GM19099 (cell line): ENCODE data around the gene UBIAD1.

Experiments used
- POLR2A ChIP-seq: IDR thresholded peaks from 3 replicates; pipeline ENCODE4 v1.6.1; 2011; ENCODE audit warnings: low read depth; ENCODE audit not compliant: insufficient read length; ENCODE audit errors: extremely low read depth

The UBIAD1 gene

DNA sequence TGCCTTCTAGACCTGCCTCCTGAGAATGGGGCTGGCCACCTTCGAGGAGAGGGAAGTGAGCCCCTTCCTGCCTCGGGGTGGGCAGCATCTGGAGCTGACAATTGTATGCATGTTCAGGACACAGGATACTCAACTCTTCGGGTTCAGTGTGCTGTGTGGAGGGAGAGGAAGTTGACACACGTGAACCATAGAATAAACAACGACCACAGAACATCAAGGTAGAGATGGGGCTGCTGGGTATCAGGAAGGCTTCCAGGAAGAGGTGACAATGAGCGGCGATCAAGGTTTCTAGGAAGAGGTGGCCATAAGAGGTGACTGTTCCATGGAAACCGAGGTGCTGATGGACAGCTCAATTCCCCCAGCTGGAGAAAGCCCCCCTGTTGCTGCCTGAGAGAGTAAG lies 22.0 kb downstream of the UBIAD1 start:
- TF ChIP-seq POLR2A, result no peak

DNA sequence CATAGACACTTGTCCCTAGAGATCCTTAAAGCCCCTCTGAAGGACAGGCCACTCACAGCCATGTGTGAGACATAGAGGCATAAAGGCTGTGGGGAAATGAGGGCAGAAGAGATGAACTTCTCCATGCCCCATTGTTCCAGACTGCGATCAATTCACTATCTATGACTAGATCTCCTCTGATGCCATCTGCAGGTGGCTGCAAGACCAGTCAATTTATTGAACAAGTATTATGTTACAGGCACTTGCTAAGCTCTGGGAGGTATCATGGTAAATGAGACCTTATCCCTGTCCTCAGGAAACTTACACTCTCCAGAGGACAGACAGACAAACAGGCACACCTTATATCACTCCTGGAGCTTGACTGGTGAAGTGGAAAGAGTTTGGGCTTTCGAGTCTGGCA lies 22.9 kb downstream of the UBIAD1 start:
- TF ChIP-seq POLR2A, result no peak

DNA sequence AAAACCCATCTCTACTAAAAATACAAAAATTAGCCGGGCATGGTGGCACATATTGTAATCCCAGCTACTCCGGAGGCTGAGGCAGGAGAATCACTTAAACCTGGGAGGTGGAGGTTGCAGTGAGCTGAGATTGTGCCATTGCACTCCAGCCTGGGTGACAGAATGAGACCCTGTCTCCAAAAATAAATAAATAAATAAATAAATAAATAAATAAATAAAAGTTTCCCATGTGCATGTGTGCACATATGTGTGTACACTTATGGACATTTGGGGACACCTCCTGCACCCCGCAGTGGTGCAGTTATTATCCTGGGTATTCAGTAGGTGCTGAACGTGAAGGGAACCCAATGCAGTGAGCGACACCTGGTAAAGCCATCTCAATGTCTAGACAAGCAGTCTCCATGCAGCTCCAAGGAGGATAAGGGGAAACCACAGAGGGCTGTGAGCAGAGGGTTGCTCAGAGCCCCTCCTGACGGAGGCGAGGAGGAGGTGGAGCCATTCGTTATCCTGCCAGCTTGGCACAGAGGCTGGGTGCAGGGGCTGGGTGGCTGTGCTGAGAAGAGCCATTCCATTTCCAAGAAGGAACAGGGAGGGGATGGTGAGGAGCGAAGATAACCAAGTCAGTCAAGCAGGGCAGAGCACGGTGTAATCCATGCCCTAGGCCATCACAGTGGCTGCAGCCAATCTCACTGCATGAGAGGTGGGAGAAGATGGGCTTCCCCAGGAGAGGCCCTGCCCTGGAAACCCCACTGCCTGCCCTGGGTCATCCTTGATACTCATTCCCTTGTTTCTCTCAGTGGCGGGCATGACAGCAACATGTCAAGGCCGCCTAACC lies 25.6 kb downstream of the UBIAD1 start:
- no peak for TF ChIP-seq POLR2A

DNA sequence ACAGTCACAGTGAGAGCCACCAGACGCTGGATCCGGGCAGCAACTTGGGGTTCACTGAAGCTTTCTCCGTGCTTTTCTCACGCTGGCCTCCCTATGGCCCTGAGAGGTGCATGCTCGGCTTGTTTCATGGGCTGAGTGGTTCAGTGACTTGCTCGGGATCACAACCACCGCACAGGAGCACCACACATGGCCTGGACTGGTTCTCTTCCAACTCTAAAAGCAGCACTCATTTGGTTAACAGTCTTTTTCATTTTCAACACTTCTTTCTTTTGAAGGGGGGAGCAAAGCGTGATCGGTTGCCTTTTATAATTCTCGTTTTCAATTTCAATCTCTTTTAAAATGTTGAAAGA lies 26.2 kb downstream of the UBIAD1 start:
- no peak for TF ChIP-seq POLR2A

DNA sequence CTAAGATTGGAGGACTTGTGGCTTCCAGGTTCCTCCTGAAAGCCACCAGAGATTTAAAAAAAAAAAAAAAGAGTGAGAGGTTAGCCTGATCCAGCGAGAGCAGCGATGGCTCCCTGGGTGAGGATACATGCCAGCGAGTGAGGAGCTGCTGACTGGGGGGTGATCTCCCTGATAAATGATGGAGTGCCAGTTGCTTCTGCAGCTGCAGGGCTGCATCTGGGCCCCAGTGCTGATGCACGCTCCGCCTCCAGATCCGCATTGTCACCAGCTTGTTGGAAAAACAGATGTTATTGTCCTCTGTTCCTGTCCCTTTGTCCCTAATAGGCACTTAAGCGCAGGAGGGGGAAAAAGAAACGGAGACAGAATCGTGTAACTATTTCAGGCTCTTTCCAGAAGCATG lies 28.6 kb downstream of the UBIAD1 start:
- no peak for TF ChIP-seq POLR2A

DNA sequence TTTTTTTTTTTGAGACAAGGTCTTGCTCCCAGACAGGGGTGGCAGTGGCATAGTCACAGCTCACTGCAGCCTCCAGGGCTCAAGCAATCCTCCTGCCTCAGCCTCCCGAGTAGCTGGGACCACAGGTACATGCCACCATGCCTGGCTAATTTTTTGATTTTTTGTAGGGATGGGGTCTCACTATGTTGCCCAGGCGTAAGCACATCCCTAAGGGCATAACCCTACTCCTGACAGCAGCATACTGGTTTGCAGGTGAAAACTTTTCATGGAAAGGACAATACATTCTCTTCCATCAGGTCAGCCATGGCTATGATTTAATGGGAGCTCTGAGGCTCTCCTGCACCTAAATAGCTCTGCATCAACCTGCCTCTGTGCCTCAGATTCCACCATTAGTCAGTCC lies 29.4 kb downstream of the UBIAD1 start:
- TF ChIP-seq POLR2A, result no peak

DNA sequence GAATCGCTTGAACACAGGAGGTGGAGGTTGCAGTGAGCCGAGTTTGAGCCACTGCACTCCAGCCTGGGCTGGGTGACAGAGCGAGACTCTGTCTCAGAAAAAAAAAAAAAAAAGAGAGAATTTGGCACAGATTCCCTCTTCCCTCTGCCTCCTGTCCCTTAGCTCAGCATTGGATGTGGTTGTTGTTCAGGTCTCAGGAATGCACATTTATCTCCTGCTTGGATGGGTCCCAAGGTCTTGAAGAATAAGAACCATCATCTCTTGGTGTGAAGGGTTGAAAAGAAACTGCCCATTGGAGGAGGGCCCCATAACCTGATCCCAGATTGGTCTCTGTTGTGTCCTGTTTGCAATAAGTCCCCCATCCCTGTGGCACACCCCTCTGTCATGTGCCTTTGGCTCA lies 34.9 kb downstream of the UBIAD1 start:
- TF ChIP-seq POLR2A, result no peak

DNA sequence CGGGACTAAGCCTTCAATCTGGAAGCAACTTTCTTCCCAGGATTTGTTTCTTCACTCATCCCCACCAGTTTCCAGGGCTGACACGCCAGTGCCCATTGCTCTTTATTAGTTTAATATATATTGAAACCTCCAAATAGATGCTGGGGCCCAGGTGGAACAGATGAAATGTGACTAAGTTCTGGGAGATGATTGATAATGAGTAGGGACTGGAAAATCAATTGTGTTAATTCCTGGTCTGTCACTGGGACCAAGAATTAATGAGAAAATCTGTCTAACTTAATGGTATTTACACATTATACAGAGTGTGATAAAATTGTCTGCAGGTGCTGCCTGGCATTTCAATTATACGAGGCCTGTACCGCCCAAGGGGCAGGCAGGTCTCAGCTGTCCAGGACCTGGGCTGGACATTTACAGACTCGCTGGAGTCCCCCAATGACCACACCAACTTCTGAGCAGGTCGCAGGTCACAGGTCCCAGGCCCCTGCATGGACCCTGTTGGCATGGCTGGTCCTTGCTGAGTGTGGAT lies 35.8 kb downstream of the UBIAD1 start:
- no peak for TF ChIP-seq POLR2A

DNA sequence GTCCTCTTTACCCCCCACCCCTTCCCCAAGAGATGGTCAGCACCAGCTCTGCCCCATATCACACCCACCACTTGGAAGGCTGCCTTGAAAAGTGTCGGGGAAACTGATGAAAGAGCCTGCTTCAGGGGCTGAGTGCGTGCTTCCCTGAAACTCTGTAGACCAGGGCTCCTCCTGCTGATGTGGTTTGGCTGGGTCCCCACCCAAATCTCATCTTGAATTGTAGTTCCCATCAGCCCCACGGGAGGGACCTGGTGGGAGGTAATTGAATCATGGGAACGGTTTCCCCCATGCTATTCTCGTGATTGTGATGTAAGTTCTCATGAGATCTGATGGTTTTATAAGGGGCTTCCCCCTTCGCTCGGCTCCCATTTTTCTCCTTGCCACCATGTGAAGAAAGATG lies 36.4 kb downstream of the UBIAD1 start:
- no peak for TF ChIP-seq POLR2A

DNA sequence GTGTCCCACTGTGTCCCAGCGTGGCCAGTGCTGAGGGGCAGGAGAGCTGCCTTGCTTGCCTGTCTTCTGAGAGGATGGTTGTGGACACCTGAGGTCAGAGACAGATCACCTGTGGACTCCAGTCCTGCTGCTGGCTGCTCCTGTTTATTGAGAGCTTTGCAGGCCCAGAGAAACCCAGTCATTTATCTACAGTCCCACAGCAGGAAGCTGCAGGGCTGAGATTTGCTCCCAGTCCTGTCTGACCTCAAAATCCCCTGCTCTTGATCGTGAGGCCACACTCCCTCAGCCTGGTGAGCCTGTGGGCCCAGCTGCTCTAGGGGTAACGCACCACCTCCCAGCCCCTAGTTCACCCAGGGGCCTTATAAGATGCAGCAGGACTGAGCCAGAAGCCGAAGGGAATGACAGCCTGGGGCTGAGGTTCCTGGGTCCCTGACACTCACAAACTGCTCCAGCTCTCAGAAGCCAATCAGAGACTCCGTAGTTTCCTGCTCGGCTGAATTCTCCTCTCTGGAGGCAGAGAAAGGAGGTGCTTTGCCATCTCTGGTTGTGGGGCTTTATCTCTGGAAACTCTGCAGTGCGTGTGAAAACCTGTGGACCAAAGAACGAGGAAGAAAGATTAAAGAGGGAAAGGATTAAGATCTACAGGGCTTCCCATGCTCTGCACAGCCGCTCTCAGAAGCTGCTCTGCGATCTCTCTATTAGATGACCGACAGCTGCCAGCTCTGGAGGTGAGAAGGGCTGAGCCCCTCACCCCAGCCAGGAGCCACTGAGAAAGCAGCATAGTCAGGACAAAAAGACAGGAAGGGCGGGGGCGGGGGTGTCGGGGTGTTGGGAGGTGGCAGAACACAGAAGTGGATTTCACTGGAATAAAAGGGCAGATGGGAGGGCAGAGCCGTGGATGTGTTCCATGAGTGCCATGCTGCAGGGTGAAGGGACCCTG lies 39.1 kb downstream of the UBIAD1 start:
- TF ChIP-seq POLR2A, result no peak

DNA sequence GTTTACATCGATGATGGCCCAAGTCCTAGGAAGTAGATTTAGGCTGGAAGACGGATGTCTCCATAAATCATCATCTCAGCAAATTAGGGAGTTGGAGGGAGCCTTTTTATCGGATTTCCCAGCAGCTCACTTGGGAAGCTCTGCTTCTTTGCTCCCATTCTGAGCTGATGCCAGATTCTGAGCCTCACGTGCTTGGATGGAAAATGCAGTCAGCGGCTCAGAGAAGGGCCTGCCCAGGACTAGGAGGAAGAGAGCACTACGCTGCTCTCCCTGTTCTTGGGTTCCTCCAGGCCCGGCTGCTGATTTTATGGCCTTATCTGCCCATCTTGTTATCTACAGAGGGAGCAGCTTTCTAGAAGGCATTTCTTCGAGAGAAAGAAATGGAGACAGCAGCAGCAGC lies 42.0 kb downstream of the UBIAD1 start:
- TF ChIP-seq POLR2A, result no peak

DNA sequence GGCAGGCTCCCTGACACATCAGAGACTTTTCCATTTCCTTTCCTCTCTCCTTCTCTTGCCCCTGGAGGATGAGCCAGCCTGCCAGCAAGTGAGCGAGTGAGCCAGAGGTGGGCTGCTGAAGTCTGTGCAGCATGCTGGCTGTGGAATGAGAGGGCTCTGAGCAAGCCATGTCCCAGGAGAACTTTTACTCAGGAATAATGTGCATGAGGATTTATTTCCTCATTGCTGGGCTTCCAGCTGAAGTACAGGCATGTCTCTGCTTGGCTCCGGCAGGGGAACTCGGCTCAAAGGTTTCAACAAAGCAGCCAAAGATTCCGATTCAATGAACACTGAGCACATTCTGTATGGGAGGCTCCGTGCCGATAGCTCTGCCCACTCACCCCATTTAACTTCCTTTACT lies 43.7 kb downstream of the UBIAD1 start:
- TF ChIP-seq POLR2A, result no peak

DNA sequence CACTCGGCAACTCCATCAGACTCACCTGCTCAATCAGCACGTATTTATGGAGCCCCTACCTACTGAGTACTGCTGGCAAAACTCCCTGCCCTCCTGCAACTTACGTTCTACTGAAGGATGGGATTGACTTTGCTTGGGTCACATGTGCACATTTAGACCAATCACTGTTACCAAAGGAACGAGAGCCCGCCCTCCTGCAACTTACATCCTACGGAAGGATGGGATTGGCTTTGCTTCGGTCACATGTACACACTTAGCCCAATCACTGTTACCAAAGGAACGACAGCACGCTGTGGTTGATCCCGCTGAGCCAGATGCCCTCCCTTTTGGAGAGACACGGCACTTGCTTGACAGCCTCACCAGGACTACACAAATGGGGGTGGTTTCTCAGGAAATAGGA lies 46.0 kb downstream of the UBIAD1 start:
- TF ChIP-seq POLR2A, result no peak

DNA sequence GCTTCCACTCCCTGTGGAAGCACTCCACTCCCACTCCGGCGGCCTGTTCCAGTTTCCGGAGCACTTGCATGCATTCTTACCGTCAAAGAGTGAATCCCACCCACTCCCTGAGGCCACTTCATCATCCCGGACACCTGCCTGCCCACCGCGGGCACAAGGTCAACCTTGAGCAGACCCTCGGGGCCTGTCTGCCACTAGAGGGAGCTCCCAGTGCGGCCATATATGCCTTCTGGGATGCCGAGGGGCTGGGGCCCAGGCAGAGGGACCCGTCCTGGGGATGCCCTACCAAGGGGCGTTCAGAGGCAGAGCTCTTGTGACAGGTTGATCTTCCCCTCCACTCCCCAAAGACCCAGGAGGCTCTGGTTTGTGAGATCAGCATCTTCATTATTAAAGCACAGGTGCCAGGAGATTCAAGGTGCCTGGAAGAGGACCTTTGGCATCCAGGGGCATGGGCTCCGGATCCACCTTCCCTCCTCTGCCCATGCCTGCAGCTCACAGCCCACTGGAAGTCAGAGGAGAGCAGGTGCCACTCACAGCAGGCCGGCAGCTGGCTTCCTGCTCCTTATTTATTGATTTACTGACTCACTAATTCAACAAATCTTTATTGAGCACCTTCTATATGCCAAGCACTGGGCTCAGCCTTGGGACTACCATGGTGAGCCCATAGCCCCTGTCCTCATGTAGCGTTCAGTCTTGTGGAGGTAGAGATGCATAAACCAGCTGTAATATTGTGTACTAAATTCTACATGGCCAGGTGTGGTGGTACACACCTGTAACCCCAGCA lies 47.3 kb downstream of the UBIAD1 start:
- no peak for TF ChIP-seq POLR2A
